ENCODE measurements around the gene ITGAL. TPM values are rescaled to one million over a fixed set of nuclear protein-coding genes. Genes with fewer than 3 reads are reported as not detected.

Gene ITGAL
- total and polyA plus RNA-seq, 2 of the 13 experiments (the other 11 are each of a cell fraction or from before 2014, with no cell fraction given) = 0.86 to 1.2 TPM

- TF ChIP-seq, protein P1, sequence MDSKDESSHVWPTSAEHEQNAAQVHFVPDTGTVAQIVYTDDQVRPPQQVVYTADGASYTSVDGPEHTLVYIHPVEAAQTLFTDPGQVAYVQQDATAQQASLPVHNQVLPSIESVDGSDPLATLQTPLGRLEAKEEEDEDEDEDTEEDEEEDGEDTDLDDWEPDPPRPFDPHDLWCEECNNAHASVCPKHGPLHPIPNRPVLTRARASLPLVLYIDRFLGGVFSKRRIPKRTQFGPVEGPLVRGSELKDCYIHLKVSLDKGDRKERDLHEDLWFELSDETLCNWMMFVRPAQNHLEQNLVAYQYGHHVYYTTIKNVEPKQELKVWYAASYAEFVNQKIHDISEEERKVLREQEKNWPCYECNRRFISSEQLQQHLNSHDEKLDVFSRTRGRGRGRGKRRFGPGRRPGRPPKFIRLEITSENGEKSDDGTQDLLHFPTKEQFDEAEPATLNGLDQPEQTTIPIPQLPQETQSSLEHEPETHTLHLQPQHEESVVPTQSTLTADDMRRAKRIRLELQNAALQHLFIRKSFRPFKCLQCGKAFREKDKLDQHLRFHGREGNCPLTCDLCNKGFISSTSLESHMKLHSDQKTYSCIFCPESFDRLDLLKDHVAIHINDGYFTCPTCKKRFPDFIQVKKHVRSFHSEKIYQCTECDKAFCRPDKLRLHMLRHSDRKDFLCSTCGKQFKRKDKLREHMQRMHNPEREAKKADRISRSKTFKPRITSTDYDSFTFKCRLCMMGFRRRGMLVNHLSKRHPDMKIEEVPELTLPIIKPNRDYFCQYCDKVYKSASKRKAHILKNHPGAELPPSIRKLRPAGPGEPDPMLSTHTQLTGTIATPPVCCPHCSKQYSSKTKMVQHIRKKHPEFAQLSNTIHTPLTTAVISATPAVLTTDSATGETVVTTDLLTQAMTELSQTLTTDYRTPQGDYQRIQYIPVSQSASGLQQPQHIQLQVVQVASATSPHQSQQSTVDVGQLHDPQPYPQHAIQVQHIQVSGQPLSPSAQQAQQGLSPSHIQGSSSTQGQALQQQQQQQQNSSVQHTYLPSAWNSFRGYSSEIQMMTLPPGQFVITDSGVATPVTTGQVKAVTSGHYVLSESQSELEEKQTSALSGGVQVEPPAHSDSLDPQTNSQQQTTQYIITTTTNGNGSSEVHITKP (CRISPR knock-in tag; IDR thresholded peaks at IDR 0.05; ENCODE audit: low read depth) = no peak
- TF ChIP-seq ZNF430 (CRISPR knock-in tag; IDR thresholded peaks at IDR 0.05) (peak; percentile 27; the same call in 1 of the 2 replicates), PHF8 (CRISPR knock-in tag; IDR thresholded peaks at IDR 0.05) (peak; percentile 69), HES4 (CRISPR knock-in tag; IDR thresholded peaks at IDR 0.05; ENCODE audit: borderline replicate concordance) (peak; percentile 71; the same call in 1 of the 2 replicates), HNF4G (IDR thresholded peaks at IDR 0.05; ENCODE audit: borderline replicate concordance, low read depth, low read length) (peak; percentile 57; the same call in 1 of the 2 replicates), HNF4G (CRISPR knock-in tag; IDR thresholded peaks at IDR 0.05; ENCODE audit: borderline replicate concordance, low read depth) (peak; percentile 81), ZNF317 (CRISPR knock-in tag; IDR thresholded peaks at IDR 0.05) (peak; percentile 71; the same call in 1 of the 2 replicates), FOXM1 (CRISPR knock-in tag; IDR thresholded peaks at IDR 0.05) (no peak), PBX2 (CRISPR knock-in tag; IDR thresholded peaks at IDR 0.05) (no peak), SNAPC2 (CRISPR knock-in tag; IDR thresholded peaks at IDR 0.05) (no peak; the same call in 1 of the 2 replicates), ZBTB10 (CRISPR knock-in tag; IDR thresholded peaks at IDR 0.05; ENCODE audit: borderline replicate concordance) (no peak), PAWR (CRISPR knock-in tag; IDR thresholded peaks at IDR 0.05; ENCODE audit: borderline replicate concordance) (no peak), RAD21 (CRISPR knock-in tag; IDR thresholded peaks at IDR 0.05) (no peak), ZNF724P (CRISPR knock-in tag; IDR thresholded peaks at IDR 0.05; ENCODE audit: borderline replicate concordance) (0 out of 2 replicates have a peak, but pooled peaks have one; percentile 37), ZNF253 (CRISPR knock-in tag; IDR thresholded peaks at IDR 0.05; ENCODE audit: borderline replicate concordance) (no peak), ZNF652 (CRISPR knock-in tag; IDR thresholded peaks at IDR 0.05; ENCODE audit: borderline replicate concordance, low read depth) (0 out of 2 replicates have a peak, but pooled peaks have one; percentile 17), ZNF296 (CRISPR knock-in tag; conservative IDR thresholded peaks at IDR 0.05) (peak; percentile 57; the same call in 1 of the 2 replicates), MXD1 (CRISPR knock-in tag; IDR thresholded peaks at IDR 0.05) (peak; percentile 55; the same call in 1 of the 2 replicates), ASH2L (IDR thresholded peaks at IDR 0.05; ENCODE audit: insufficient read length, low read depth, low read length) (peak; percentile 19)
Observed at GRCh38 chr16:30458561-30459394, 13.8 kb upstream of the ITGAL start (continued).
